A549 treated with CpdA at 1 μM for 4 hours (cell line): ENCODE measurements around the gene R3HDM4. TPM values are rescaled to one million over a fixed set of nuclear protein-coding genes. Genes with fewer than 3 reads are reported as not detected.

Experiments
- total RNA-seq: library from RNA; stranded (reverse); fragments of 200-300 nt; extraction: Qiagen RNA extraction; gene quantifications from 5 replicates; pipeline ENCODE4 v1.2.3, GENCODE V29; 2022; ENCODE audit warnings: low read depth

The R3HDM4 gene
- total RNA-seq, result 26.7 to 41.0 TPM (median 37.5 TPM) in 5 replicates

DNA sequence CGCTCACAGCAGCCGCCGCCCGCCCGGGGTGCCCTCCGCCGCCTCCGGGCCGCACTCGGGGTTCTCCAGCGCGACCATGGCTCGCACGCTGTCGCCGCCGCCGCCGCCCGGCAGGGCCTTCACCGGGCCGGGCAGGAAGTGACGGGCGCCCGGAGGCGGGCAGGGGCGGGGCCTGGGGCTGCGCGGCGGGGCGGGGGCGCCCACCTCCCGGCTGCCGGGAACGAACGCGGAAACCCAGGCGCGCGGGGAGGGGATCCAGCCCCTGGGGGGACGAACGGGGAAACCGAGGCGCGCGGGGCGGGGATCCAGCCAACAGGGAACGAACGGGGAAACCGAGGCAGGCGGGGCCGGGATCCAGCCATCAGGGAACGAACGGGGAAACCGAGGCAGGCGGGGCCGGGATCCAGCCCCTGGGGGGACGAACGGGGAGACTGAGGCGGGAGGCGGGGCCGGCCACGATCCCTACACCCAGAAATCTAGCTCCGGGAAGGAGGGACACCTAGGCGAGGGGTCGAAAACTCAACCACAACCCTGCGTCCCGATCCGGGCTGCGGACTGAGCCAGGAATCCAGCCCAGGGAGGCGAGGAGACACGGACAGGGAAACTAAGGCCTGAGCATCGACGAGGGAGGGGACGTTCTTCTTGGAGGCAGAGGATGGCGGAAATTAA lies at the start of gene R3HDM4:
Gene R3HDM4, minus strand, starts transcription at position 140 of the 669 bp plus-strand sequence. Its CDS starts 62 bp downstream, at position 78.

DNA sequence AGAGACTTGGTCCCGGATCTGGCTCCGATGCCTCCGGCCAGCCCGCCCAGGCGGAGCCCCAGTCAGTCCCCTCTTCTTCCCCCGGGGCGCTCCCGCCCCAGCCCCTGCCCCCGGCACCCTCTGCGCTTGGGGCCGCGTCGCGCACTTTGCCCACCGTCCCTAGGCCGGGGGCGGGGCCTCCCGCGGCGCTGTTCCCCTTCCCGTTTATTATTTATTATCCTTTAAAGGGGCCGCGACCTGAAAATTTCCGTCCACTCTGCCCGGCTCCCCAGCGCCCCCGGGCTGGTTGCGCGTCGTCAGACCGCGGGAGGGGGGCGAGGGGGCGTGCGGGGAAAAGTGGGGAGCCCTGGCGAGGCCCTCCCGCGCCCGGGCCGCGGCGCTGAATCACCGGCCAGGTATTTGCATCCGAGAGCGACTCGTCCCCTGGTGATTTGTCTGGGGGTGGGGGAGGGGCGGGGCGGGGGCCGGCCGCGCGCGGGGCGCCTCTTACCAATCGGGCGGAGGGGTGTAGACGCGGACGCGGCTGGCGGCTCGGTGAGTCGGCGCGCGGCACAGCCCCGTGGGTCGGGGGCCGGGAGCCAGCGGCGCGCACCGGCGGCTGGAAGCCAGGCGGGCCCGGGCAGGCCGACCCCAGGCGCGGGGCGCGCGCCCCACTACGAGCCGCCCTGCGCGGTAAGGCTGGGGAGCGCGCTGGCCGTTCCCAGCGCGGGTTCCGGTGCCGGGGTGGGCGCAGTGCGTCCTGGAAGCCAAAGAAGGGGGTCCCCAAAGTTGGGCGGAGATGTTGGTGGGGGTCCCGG lies 12.7 kb upstream of the R3HDM4 start, which contains the start of gene ARID3A:
Gene ARID3A, plus strand, starts transcription at position 510 of the 797 bp plus-strand sequence. CDS start 3,494 bp downstream, outside the sequence.

DNA sequence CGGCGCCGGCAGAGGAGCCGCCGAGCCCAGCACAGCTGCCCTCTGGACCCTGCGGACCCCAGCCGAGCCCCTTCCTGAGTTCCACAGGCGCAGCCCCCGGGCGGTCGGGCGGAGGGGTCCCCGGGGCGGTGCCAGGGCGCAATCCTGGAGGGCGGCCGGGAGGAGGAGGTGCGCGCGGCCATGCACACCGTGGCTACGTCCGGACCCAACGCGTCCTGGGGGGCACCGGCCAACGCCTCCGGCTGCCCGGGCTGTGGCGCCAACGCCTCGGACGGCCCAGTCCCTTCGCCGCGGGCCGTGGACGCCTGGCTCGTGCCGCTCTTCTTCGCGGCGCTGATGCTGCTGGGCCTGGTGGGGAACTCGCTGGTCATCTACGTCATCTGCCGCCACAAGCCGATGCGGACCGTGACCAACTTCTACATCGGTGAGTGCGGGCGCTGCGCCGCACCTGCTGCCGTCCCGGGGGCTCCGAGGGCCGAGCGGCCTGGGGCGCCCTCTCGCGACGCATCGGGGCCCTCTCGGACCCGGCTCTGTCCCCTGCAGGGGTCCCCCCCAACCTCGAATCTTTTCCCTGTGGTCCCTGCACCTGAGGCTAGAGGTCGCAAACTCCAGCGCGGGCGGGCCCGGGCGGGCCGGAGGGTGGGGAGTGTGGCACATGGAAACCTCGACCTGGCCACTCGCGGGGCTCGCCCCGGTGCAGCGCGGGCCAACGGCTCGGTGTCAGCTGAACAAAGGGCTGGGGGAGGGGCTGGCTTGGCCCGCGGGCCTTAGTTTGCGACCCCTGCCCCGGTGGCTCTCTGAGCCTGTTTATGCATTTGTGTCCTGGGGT lies 4.5 kb upstream of the R3HDM4 start, which contains the start of gene KISS1R:
Gene KISS1R, plus strand, starts transcription at position 11 of the 829 bp plus-strand sequence. Its CDS starts 170 bp downstream, at position 181.

DNA sequence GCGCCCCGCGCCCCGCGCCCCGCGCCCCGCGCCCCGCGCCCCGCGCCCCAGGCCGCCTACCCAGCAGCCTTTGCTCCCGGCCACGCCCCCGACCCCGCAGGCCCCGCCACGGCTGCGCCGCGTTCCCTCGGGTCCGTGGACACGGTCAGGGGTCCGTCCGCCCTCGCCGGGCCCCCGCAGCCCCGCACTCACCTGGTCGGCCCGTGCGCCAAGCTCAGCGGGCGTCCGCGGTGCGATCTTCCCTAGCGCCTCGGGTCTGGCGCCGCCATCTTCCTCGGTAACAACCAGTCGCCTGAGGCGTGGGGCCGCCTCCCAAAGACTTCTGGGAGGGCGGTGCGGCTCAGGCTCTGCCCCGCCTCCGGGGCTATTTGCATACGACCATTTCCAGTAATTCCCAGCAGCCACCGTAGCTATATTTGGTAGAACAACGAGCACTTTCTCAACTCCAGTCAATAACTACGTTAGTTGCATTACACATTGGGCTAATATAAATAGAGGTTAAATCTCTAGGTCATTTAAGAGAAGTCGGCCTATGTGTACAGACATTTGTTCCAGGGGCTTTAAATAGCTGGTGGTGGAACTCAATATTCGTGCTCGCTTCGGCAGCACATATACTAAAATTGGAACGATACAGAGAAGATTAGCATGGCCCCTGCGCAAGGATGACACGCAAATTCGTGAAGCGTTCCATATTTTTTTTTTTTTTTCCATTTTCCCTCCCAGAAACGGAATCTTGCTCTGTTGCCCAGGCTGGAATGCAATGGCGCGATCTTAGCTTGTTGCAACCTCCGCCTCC lies 19.9 kb downstream of the R3HDM4 start, which contains the start of the genes MED16 and RNU6-9:
Gene MED16, minus strand, starts transcription at position 294 of the 796 bp plus-strand sequence. CDS start 2,056 bp downstream, outside the sequence.
Gene RNU6-9, plus strand, starts transcription at position 591 of the 796 bp plus-strand sequence.

DNA sequence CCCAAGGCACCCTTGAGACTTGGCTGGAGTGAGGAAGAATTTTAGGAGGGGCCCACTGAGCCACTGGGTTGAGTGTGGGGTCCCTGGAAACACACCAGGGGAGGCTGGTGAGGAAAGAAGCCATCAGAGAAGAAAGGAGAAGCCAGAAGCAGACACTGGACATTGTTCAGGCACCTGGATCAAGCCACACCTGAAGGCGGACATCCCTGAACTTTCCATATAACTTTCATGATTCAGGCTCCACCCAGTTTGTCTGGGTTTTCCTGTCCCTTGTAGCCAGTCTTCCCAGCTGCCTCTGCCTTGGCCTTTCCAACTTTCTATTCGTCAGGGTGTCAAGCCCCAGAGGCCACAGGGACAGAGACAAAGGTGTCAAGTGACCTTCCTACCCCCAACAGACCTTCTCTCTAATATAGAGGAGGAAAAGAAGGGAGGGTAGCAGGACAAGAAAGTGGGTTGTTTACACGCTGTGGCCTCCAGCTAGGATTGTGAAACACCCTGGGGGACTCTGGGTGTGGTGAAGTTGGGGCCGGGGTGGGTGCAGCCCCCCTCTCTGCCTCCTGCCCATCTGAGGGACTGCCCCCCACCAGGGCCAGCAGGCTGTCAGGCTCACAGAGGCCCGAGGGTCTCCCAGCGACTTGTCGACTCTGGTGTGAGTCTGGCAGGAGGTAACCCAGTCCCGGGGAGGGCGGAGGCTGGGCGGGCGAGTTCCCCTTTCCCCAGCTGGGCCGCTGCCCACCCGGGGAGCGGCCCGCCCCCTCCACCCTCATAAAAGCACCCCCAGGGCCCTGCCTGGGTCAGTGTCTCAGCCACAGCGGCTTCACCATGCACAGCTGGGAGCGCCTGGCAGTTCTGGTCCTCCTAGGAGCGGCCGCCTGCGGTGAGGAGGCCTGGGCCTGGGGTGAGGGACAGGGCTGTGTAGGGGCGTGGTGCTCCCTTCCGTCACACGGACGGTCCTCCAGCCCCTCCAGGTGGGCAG lies 53.9 kb downstream of the R3HDM4 start, which contains the start of gene CFD:
Gene CFD, plus strand, starts transcription at position 797 of the 976 bp plus-strand sequence. Its CDS starts 26 bp downstream, at position 823.

DNA sequence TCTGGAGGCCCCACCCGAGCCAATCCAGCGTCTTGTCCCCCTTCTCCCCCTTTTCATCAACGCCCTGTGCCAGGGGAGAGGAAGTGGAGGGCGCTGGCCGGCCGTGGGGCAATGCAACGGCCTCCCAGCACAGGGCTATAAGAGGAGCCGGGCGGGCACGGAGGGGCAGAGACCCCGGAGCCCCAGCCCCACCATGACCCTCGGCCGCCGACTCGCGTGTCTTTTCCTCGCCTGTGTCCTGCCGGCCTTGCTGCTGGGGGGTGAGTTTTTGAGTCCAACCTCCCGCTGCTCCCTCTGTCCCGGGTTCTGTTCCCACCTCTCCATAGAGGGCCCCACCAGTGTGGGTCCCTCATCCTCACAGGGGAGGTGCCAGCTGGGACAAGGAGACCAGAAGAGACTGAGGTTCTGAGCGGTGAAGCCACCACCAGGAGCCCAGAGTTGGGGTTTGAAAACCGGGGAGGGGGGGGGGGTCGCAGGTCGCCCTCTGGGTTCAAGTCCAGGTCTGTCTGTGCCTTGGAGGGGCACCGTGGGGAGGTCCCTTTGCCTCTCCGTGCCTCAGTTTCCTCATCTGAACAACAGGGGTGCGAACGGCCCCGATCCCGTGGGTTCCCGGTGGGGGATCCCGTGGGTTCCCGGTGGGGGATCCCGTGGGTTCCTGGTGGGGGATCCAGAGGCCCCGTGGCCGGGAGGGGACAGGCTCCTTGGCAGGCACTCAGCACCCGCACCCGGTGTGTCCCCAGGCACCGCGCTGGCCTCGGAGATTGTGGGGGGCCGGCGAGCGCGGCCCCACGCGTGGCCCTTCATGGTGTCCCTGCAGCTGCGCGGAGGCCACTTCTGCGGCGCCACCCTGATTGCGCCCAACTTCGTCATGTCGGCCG lies 60.6 kb downstream of the R3HDM4 start, which contains the start of gene ELANE:
Gene ELANE, plus strand, starts transcription at position 168 of the 878 bp plus-strand sequence. Its CDS starts 26 bp downstream, at position 194.

Other genes starting within 250 kb of the R3HDM4 start
- gene FSTL3, start 236.8 kb downstream of the R3HDM4 start, total RNA-seq, result 118 to 154 TPM (median 135 TPM) in 5 replicates
- gene PRSS57, start 217.8 kb downstream of the R3HDM4 start, total RNA-seq, result 0.13 TPM in 1 of 5 replicates, not detected in the others
- 10.0 to 17.7 TPM (median 15.2 TPM) in 5 replicates for gene PALM, start 204.3 kb downstream of the R3HDM4 start, total RNA-seq
- gene MISP, start 162.1 kb downstream of the R3HDM4 start, total RNA-seq, result 75.0 to 98.0 TPM (median 94.7 TPM) in 5 replicates
- 223 to 257 TPM (median 229 TPM) in 5 replicates for gene PTBP1, start 115.8 kb downstream of the R3HDM4 start, total RNA-seq
- gene PLPPR3, start 91.3 kb downstream of the R3HDM4 start, total RNA-seq, result 2.7 to 5.0 TPM (median 4.1 TPM) in 5 replicates
- 0.08 to 0.21 TPM (median 0.19 TPM) in 4 of 5 replicates, not detected in the other for gene AZU1, start 85.4 kb downstream of the R3HDM4 start, total RNA-seq
- gene PRTN3, start 72.2 kb downstream of the R3HDM4 start, total RNA-seq, result 0.21 to 0.36 TPM (median 0.29 TPM) in 4 of 5 replicates, not detected in the other
- not detected in 5 replicates for gene ELANE, start 60.9 kb downstream of the R3HDM4 start, total RNA-seq
- 8.5 to 21.1 TPM (median 18.0 TPM) in 5 replicates for gene CFD, start 53.6 kb downstream of the R3HDM4 start, total RNA-seq
- 11.0 to 24.5 TPM (median 19.4 TPM) in 5 replicates for gene MED16, start 20.0 kb downstream of the R3HDM4 start, total RNA-seq
- not detected in 5 replicates for gene RNU6-9, start 19.7 kb downstream of the R3HDM4 start, total RNA-seq
- 0.38 to 0.48 TPM (median 0.46 TPM) in 4 of 5 replicates, not detected in the other for gene KISS1R, start 4.1 kb upstream of the R3HDM4 start, total RNA-seq
- 2.9 to 5.8 TPM (median 5.2 TPM) in 5 replicates for gene ARID3A, start 12.8 kb upstream of the R3HDM4 start, total RNA-seq
- 40.6 to 72.1 TPM (median 63.9 TPM) in 5 replicates for gene WDR18, start 71.1 kb upstream of the R3HDM4 start, total RNA-seq
- 1.3 to 3.1 TPM (median 2.6 TPM) in 5 replicates for gene GRIN3B, start 87.2 kb upstream of the R3HDM4 start, total RNA-seq
- gene TMEM259, start 107.9 kb upstream of the R3HDM4 start, total RNA-seq, result 72.1 to 118 TPM (median 104 TPM) in 5 replicates
- not detected in 5 replicates for gene RNU6-2, start 108.3 kb upstream of the R3HDM4 start, total RNA-seq
- gene CNN2, start 113.4 kb upstream of the R3HDM4 start, total RNA-seq, result 48.1 to 59.4 TPM (median 53.7 TPM) in 5 replicates
- gene ABCA7, start 126.9 kb upstream of the R3HDM4 start, total RNA-seq, result 5.8 to 11.0 TPM (median 7.6 TPM) in 5 replicates
- 1.8 to 2.2 TPM (median 2.0 TPM) in 5 replicates for gene ARHGAP45, start 153.9 kb upstream of the R3HDM4 start, total RNA-seq
- gene POLR2E, start 182.2 kb upstream of the R3HDM4 start, total RNA-seq, result 175 to 251 TPM (median 234 TPM) in 5 replicates
- gene GPX4, start 190.8 kb upstream of the R3HDM4 start, total RNA-seq, result 387 to 508 TPM (median 482 TPM) in 5 replicates